Smooth muscle cell (in vitro differentiated cells): ENCODE data around the gene PHKB. TPM values are rescaled to one million over a fixed set of nuclear protein-coding genes. Genes with fewer than 3 reads are reported as not detected.

Experiments used
- DNase-seq: peaks from one replicate; lab custom pipeline; 2025; ENCODE audit not compliant: unreplicated experiment; lab: John Stamatoyannopoulos, UW
- H2AFZ ChIP-seq: fragments of 200-600 bp; sonication (generic); 2 replicates; pipeline ENCODE4 v1.6.0; 2016; ENCODE audit warnings: antibody characterized with exemption, low read depth, mild to moderate bottlenecking
- H3F3A ChIP-seq: fragments of 200-600 bp; sonication (generic); 2 replicates; pipeline ENCODE4 v1.6.0; 2017; ENCODE audit warnings: antibody characterized with exemption, low read depth
- H3K27ac ChIP-seq: fragments of 200-600 bp; sonication (generic); 2 replicates; pipeline ENCODE4 v1.5.1; 2016; ENCODE audit warnings: low read depth, mild to moderate bottlenecking
- H3K27me3 ChIP-seq: fragments of 200-600 bp; sonication (generic); 2 replicates; pipeline ENCODE4 v1.6.1; 2016; ENCODE audit warnings: low read depth, mild to moderate bottlenecking
- H3K36me3 ChIP-seq: fragments of 200-600 bp; sonication (generic); 2 replicates; pipeline ENCODE4 v1.5.1; 2016; ENCODE audit warnings: low read depth
- H3K4me1 ChIP-seq: fragments of 200-600 bp; sonication (generic); 2 replicates; pipeline ENCODE4 v1.5.1; 2016; ENCODE audit warnings: low read depth
- H3K4me2 ChIP-seq: fragments of 200-600 bp; sonication (generic); 2 replicates; pipeline ENCODE4 v1.6.0; 2016; ENCODE audit warnings: mild to moderate bottlenecking
- H3K4me3 ChIP-seq: fragments of 200-600 bp; sonication (generic); 2 replicates; pipeline ENCODE4 v1.5.1; 2016; ENCODE audit warnings: mild to moderate bottlenecking
- H3K79me2 ChIP-seq: fragments of 200-600 bp; sonication (generic); 2 replicates; pipeline ENCODE4 v1.6.0; 2016; ENCODE audit warnings: low read depth, mild to moderate bottlenecking
- H3K9ac ChIP-seq: fragments of 200-600 bp; sonication (generic); 2 replicates; pipeline ENCODE4 v1.6.0; 2016; ENCODE audit warnings: low read depth
- H3K9me3 ChIP-seq: fragments of 200-600 bp; sonication (generic); replicated peaks from 2 replicates; pipeline ENCODE4 v1.5.1; 2016; ENCODE audit warnings: low read depth
- H4K20me1 ChIP-seq: fragments of 200-600 bp; sonication (generic); 2 replicates; pipeline ENCODE4 v1.6.0; 2016; ENCODE audit warnings: low read depth
- CTCF ChIP-seq: fragments of 200-600 bp; sonication (generic); IDR thresholded peaks from 2 replicates; pipeline ENCODE4 v1.5.1; 2017; ENCODE audit warnings: borderline replicate concordance, mild to moderate bottlenecking, antibody characterized with exemption; ENCODE audit not compliant: insufficient read depth, poor library complexity, severe bottlenecking
- WGBS: methylation state at CpG from one replicate; pipeline ENCODE4 v1.1.7; 2016; ENCODE audit warnings: low lambda C conversion rate; 5-methylcytosine and 5-hydroxymethylcytosine counted together
- polyA plus RNA-seq: library from polyadenylated mRNA; unstranded; fragments of >200 nt; fragmentation: Nextera tagmentation; extraction: Ambion mirVana; gene quantifications from 2 replicates; pipeline ENCODE4 v1.2.1, GENCODE V29; 2016
- total RNA-seq: library from RNA; depleted of rRNA; stranded (reverse); fragments of >200 nt; gene quantifications from 2 replicates; pipeline ENCODE4 v1.2.3, GENCODE V29; 2014

Gene PHKB
- total and polyA plus RNA-seq, 2 experiments from 2014 or later, result 11.4 to 30.3 TPM

GRCh38 chr16:47644661-47645060 is 183.5 kb downstream of the PHKB start:
- no peaks in the 10 kb centered on the region for H3F3A ChIP-seq
- H3K27me3 ChIP-seq, result no peaks in the 10 kb centered on the region
- no peaks in the 10 kb centered on the region for H3K79me2 ChIP-seq
- H3K9ac ChIP-seq, result no peak overlapping the region
- no peak for DNase-seq
- H3K36me3 ChIP-seq, result no peaks in the 10 kb centered on the region
- H3K4me2 ChIP-seq, result no peak overlapping the region
- H3K27ac ChIP-seq, result no peak overlapping the region
- no peak for TF ChIP-seq CTCF
- no peaks in the 10 kb centered on the region for H4K20me1 ChIP-seq
- no peak overlapping the region for H2AFZ ChIP-seq
- H3K4me1 ChIP-seq, result no peaks in the 10 kb centered on the region
- H3K4me3 ChIP-seq, result no peak overlapping the region
- H3K9me3 ChIP-seq, result no peaks in the 10 kb centered on the region

- no peak overlapping the region for H3K27ac ChIP-seq
- H3K4me1 ChIP-seq, result no peaks in the 10 kb centered on the region
- H3K4me3 ChIP-seq, result no peak overlapping the region
- H3F3A ChIP-seq, result no peaks in the 10 kb centered on the region
- no peaks in the 10 kb centered on the region for H3K36me3 ChIP-seq
- no peak for DNase-seq
- no peaks in the 10 kb centered on the region for H4K20me1 ChIP-seq
- no peak overlapping the region for H2AFZ ChIP-seq
- no peak overlapping the region for H3K9ac ChIP-seq
- no peak for TF ChIP-seq CTCF
- no peak overlapping the region for H3K4me2 ChIP-seq
- H3K9me3 ChIP-seq, result no peaks in the 10 kb centered on the region
- H3K27me3 ChIP-seq, result no peaks in the 10 kb centered on the region
- no peaks in the 10 kb centered on the region for H3K79me2 ChIP-seq
- WGBS, result 98% methylated on average over 4 of the region's 4 CpGs
Observed at GRCh38 chr16:47646914-47647313, 185.8 kb downstream of the PHKB start.

GRCh38 chr16:47657032-47657431 is 195.9 kb downstream of the PHKB start:
- Histone ChIP-seq H3K79me2 (no peaks in the 10 kb centered on the region), H4K20me1 (no peaks in the 10 kb centered on the region), H3K36me3 (peaks cover 3% of the 10 kb centered on the region), H3K4me2 (no peak overlapping the region), H2AFZ (no peak overlapping the region), H3K9ac (no peak overlapping the region), H3K4me3 (no peak overlapping the region), H3K4me1 (no peaks in the 10 kb centered on the region), H3K27ac (no peak overlapping the region), H3F3A (no peaks in the 10 kb centered on the region), H3K9me3 (no peaks in the 10 kb centered on the region), H3K27me3 (no peaks in the 10 kb centered on the region)
- DNase-seq, result no peak
- 91% methylated on average over 3 of the region's 3 CpGs for WGBS
- TF ChIP-seq CTCF, result no peak

GRCh38 chr16:47657977-47658376 is 196.8 kb downstream of the PHKB start:
- no peaks in the 10 kb centered on the region for H4K20me1 ChIP-seq
- H3K4me3 ChIP-seq, result no peak overlapping the region
- no peaks in the 10 kb centered on the region for H3K27me3 ChIP-seq
- no peak overlapping the region for H3K9ac ChIP-seq
- no peaks in the 10 kb centered on the region for H3F3A ChIP-seq
- H3K9me3 ChIP-seq, result no peaks in the 10 kb centered on the region
- H3K27ac ChIP-seq, result no peak overlapping the region
- H3K36me3 ChIP-seq, result peaks cover 3% of the 10 kb centered on the region
- 96% methylated on average over 1 of the region's 1 CpG for WGBS
- no peaks in the 10 kb centered on the region for H3K4me1 ChIP-seq
- DNase-seq, result no peak
- no peaks in the 10 kb centered on the region for H3K79me2 ChIP-seq
- H3K4me2 ChIP-seq, result no peak overlapping the region
- no peak for TF ChIP-seq CTCF
- H2AFZ ChIP-seq, result no peak overlapping the region
